Activated naive CD8-positive, alpha-beta T cell treated with anti-CD3 and anti-CD28 coated beads, Interleukin-2, amount 10 ng/mL, durations not matched to agents 7 days and 5 days (primary cell): ENCODE data around the gene RAI14. TPM values are rescaled to one million over a fixed set of nuclear protein-coding genes. Genes with fewer than 3 reads are reported as not detected.

Experiments
- ATAC-seq: fragments of 150-1000 bp; cut with Tn5 transposase; one replicate; pipeline ENCODE4 v1.10.0; 2021; ENCODE audit warnings: low read depth, moderate library complexity
- POLR2A ChIA-PET: fragments of 350-600 bp; sonication (Branson Sonifier 250); formaldehyde crosslinking; loops from one replicate; lab custom pipeline; 2021; ENCODE audit warnings: antibody characterized with exemption; lab: Charles Lee
- DNase-seq: peaks from one replicate; pipeline ENCODE4 v3.0.0; 2021
- H3K27ac Mint-ChIP-seq: one replicate; pipeline ENCODE4 v1.8.0; 2022; ENCODE audit warnings: mild to moderate bottlenecking, mixed read lengths
- H3K27me3 Mint-ChIP-seq: one replicate; pipeline ENCODE4 v1.8.0; 2022; ENCODE audit warnings: mild to moderate bottlenecking, moderate library complexity, mixed read lengths
- H3K36me3 Mint-ChIP-seq: one replicate; pipeline ENCODE4 v1.8.0; 2021; ENCODE audit warnings: mild to moderate bottlenecking, mixed read lengths
- H3K4me1 Mint-ChIP-seq: one replicate; pipeline ENCODE4 v1.8.0; 2021; ENCODE audit warnings: mixed read lengths
- H3K4me3 Mint-ChIP-seq: one replicate; pipeline ENCODE4 v1.8.0; 2022; ENCODE audit warnings: mild to moderate bottlenecking, moderate library complexity, mixed read lengths
- H3K9me3 Mint-ChIP-seq: one replicate; pipeline ENCODE4 v1.8.0; 2021; ENCODE audit warnings: mixed read lengths
- total RNA-seq, 2 experiments: library from RNA; stranded (reverse); gene quantifications; one replicate each; pipeline ENCODE4 v1.2.3, GENCODE V29; 2021

Gene RAI14
- total RNA-seq, 2 experiments from 2014 or later: 0.77 TPM; not detected in 1

GRCh38 chr5:34655354-34655991 is 655 bp upstream of the RAI14 start:
- Mint-ChIP-seq H3K9me3 (no peaks in the 10 kb centered on the region), H3K27ac (no peak overlapping the region), H3K4me1 (peaks cover 9% of the 10 kb centered on the region), H3K4me3 (peak overlapping the region; percentile 72), H3K27me3 (peaks cover 62% of the 10 kb centered on the region), H3K36me3 (no peaks in the 10 kb centered on the region)
- POLR2A ChIA-PET: no interaction called here
- peak; percentile 10 for ATAC-seq
- no peak for DNase-seq

- Mint-ChIP-seq H3K36me3 (no peaks in the 10 kb centered on the region), H3K27me3 (peaks cover 56% of the 10 kb centered on the region), H3K4me1 (peaks cover 9% of the 10 kb centered on the region), H3K9me3 (no peaks in the 10 kb centered on the region), H3K27ac (peak overlapping the region; percentile 40), H3K4me3 (peak overlapping the region; percentile 52)
- ATAC-seq (peak; percentile 41), DNase-seq (peak; percentile 33)
- POLR2A ChIA-PET: no interaction called here
Measured at GRCh38 chr5:34656700-34657273, 659 bp downstream of the RAI14 start.

- H3K27me3 Mint-ChIP-seq: peaks cover 54% of the 10 kb centered on the region
- H3K27ac Mint-ChIP-seq: no peak overlapping the region
- H3K4me3 Mint-ChIP-seq: peak overlapping the region; percentile 61
- H3K9me3 Mint-ChIP-seq: no peaks in the 10 kb centered on the region
- ATAC-seq (no peak), DNase-seq (no peak)
- H3K36me3 Mint-ChIP-seq: no peaks in the 10 kb centered on the region
- H3K4me1 Mint-ChIP-seq: peaks cover 9% of the 10 kb centered on the region
- POLR2A ChIA-PET: no interaction called here
Measured at GRCh38 chr5:34657274-34657921, 1.3 kb downstream of the RAI14 start.

GRCh38 chr5:34657988-34658387 is 1.9 kb downstream of the RAI14 start:
- Mint-ChIP-seq H3K4me3 (peak overlapping the region; percentile 61), H3K4me1 (peaks cover 9% of the 10 kb centered on the region), H3K36me3 (no peaks in the 10 kb centered on the region), H3K27ac (no peak overlapping the region), H3K27me3 (peaks cover 51% of the 10 kb centered on the region), H3K9me3 (no peaks in the 10 kb centered on the region)
- ATAC-seq (no peak), DNase-seq (no peak)
- POLR2A ChIA-PET: no interaction called here

GRCh38 chr5:34659168-34659567 is 3.0 kb downstream of the RAI14 start:
- ATAC-seq: no peak
- no peaks in the 10 kb centered on the region for H3K36me3 Mint-ChIP-seq
- no peak overlapping the region for H3K4me3 Mint-ChIP-seq
- H3K27me3 Mint-ChIP-seq: peaks cover 43% of the 10 kb centered on the region
- POLR2A ChIA-PET: no interaction called here
- no peak overlapping the region for H3K27ac Mint-ChIP-seq
- no peaks in the 10 kb centered on the region for H3K9me3 Mint-ChIP-seq
- peaks cover 9% of the 10 kb centered on the region for H3K4me1 Mint-ChIP-seq
- no peak for DNase-seq

- H3K36me3 Mint-ChIP-seq: no peaks in the 10 kb centered on the region
- H3K27me3 Mint-ChIP-seq: peaks cover 32% of the 10 kb centered on the region
- H3K27ac Mint-ChIP-seq: no peak overlapping the region
Measured at GRCh38 chr5:34660444-34660843, 4.3 kb downstream of the RAI14 start.

GRCh38 chr5:34663771-34664496 is 7.8 kb downstream of the RAI14 start:
- POLR2A ChIA-PET: no interaction called here
- Mint-ChIP-seq H3K4me3 (no peak overlapping the region), H3K4me1 (no peaks in the 10 kb centered on the region), H3K9me3 (no peaks in the 10 kb centered on the region), H3K27ac (no peak overlapping the region), H3K27me3 (peaks cover 9% of the 10 kb centered on the region), H3K36me3 (no peaks in the 10 kb centered on the region)
- ATAC-seq (no peak), DNase-seq (no peak)

More at GRCh38 chr5:34660444-34660843, 4.3 kb downstream of the RAI14 start:
- H3K9me3 Mint-ChIP-seq: no peaks in the 10 kb centered on the region
- H3K4me1 Mint-ChIP-seq: peaks cover 8% of the 10 kb centered on the region
- no peak overlapping the region for H3K4me3 Mint-ChIP-seq
- DNase-seq (no peak), ATAC-seq (no peak)
- POLR2A ChIA-PET: no interaction called here

- Mint-ChIP-seq H3K9me3 (no peaks in the 10 kb centered on the region), H3K27ac (no peak overlapping the region), H3K4me1 (no peaks in the 10 kb centered on the region), H3K27me3 (no peaks in the 10 kb centered on the region), H3K4me3 (no peak overlapping the region), H3K36me3 (no peaks in the 10 kb centered on the region)
- no peak for DNase-seq
- ATAC-seq: no peak
- POLR2A ChIA-PET: no interaction called here
Measured at GRCh38 chr5:34666392-34667080, 10.4 kb downstream of the RAI14 start.

- POLR2A ChIA-PET: no interaction called here
- DNase-seq (no peak), ATAC-seq (no peak)
- H3K27ac Mint-ChIP-seq: no peak overlapping the region
- no peaks in the 10 kb centered on the region for H3K9me3 Mint-ChIP-seq
- H3K36me3 Mint-ChIP-seq: no peaks in the 10 kb centered on the region
- peaks cover under 1% of the 10 kb centered on the region for H3K27me3 Mint-ChIP-seq
- H3K4me1 Mint-ChIP-seq: no peaks in the 10 kb centered on the region
- H3K4me3 Mint-ChIP-seq: no peak overlapping the region
Measured at GRCh38 chr5:34667705-34668104, 11.6 kb downstream of the RAI14 start.

- POLR2A ChIA-PET: no interaction called here
- no peak overlapping the region for H3K4me3 Mint-ChIP-seq
- H3K4me1 Mint-ChIP-seq: peaks cover 1% of the 10 kb centered on the region
- DNase-seq: no peak
- H3K9me3 Mint-ChIP-seq: no peaks in the 10 kb centered on the region
- no peak overlapping the region for H3K27ac Mint-ChIP-seq
- ATAC-seq: no peak
- H3K27me3 Mint-ChIP-seq: peaks cover 5% of the 10 kb centered on the region
- no peaks in the 10 kb centered on the region for H3K36me3 Mint-ChIP-seq
Measured at GRCh38 chr5:34669931-34670516, 13.9 kb downstream of the RAI14 start.

- no peak for DNase-seq
- no peaks in the 10 kb centered on the region for H3K36me3 Mint-ChIP-seq
- POLR2A ChIA-PET: no interaction called here
Measured at GRCh38 chr5:34672196-34672595, 16.1 kb downstream of the RAI14 start.

GRCh38 chr5:34673463-34674125 is 17.5 kb downstream of the RAI14 start:
- Mint-ChIP-seq H3K4me1 (peaks cover 1% of the 10 kb centered on the region), H3K27ac (no peak overlapping the region), H3K9me3 (no peaks in the 10 kb centered on the region), H3K27me3 (peaks cover 5% of the 10 kb centered on the region), H3K4me3 (no peak overlapping the region), H3K36me3 (no peaks in the 10 kb centered on the region)
- ATAC-seq (no peak), DNase-seq (no peak)
- POLR2A ChIA-PET: no interaction called here

More at GRCh38 chr5:34672196-34672595, 16.1 kb downstream of the RAI14 start:
- H3K4me1 Mint-ChIP-seq: peaks cover 1% of the 10 kb centered on the region
- no peak for ATAC-seq
- peaks cover 5% of the 10 kb centered on the region for H3K27me3 Mint-ChIP-seq
- H3K9me3 Mint-ChIP-seq: no peaks in the 10 kb centered on the region
- H3K4me3 Mint-ChIP-seq: no peak overlapping the region
- H3K27ac Mint-ChIP-seq: no peak overlapping the region
